Astrocyte of the spinal cord (primary cell): ENCODE measurements around the gene LLGL1.
A peak's percentile ranks its signal among the peaks of the same experiment; 100 is the strongest.

Experiments used
- DNase-seq: peaks from one replicate; pipeline ENCODE4 v3.0.0; 2011; ENCODE audit warnings: low read depth, low spot score
- H3K4me3 ChIP-seq: 2 replicates; pipeline ENCODE4 v1.5.1; 2011; ENCODE audit warnings: low read depth, mild to moderate bottlenecking, low read length, moderate library complexity
- CTCF ChIP-seq: IDR thresholded peaks from 2 replicates; pipeline ENCODE4 v1.5.1; 2012; ENCODE audit warnings: low read depth, mild to moderate bottlenecking, low read length, inconsistent platforms
- in situ Hi-C: cut with HindIII; loops from 2 replicates; pipeline ENCODE4 v1.10.0; 2017; ENCODE audit warnings: low sequenced_read_pairs

LLGL1 gene

GRCh38 chr17:18253947-18254821 lies 28.7 kb downstream of the LLGL1 start:
- no peak for DNase-seq
- no peak for TF ChIP-seq CTCF
- in situ Hi-C loops: no loop called here

GRCh38 chr17:18254888-18255649 lies 29.6 kb downstream of the LLGL1 start:
- DNase-seq: no peak
- in situ Hi-C loops: no loop called here
- no peak for TF ChIP-seq CTCF
- H3K4me3 ChIP-seq: no peak overlapping the region

More at GRCh38 chr17:18253947-18254821, 28.7 kb downstream of the LLGL1 start:
- H3K4me3 ChIP-seq: no peak overlapping the region

DNA sequence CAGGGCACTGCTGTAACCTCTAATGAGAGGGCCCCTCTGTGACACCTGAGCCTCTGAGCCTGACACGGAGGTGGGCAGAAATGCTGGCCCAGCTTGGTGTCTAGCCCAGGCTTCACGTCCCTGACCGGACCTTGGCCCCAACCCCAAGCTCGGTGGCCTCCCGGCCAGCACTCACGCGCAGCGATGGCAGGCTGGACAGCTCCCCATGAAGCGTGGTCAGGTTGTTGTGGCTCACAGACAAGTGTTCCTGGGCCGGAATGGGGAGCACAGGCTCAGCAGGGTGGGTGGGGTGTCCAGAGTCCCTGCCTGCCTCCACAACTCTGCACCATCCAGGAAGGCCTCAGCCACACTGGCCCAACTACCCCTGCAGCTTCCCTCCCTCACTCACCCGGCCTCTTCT lies 30.9 kb downstream of the LLGL1 start:
- DNase-seq: no peak
- H3K4me3 ChIP-seq: no peak overlapping the region
- in situ Hi-C loops: no loop called here
- TF ChIP-seq CTCF: no peak

GRCh38 chr17:18256776-18257175 lies 31.3 kb downstream of the LLGL1 start:
- H3K4me3 ChIP-seq: no peak overlapping the region
- no peak for TF ChIP-seq CTCF
- no peak for DNase-seq
- in situ Hi-C loops: no loop called here

DNA sequence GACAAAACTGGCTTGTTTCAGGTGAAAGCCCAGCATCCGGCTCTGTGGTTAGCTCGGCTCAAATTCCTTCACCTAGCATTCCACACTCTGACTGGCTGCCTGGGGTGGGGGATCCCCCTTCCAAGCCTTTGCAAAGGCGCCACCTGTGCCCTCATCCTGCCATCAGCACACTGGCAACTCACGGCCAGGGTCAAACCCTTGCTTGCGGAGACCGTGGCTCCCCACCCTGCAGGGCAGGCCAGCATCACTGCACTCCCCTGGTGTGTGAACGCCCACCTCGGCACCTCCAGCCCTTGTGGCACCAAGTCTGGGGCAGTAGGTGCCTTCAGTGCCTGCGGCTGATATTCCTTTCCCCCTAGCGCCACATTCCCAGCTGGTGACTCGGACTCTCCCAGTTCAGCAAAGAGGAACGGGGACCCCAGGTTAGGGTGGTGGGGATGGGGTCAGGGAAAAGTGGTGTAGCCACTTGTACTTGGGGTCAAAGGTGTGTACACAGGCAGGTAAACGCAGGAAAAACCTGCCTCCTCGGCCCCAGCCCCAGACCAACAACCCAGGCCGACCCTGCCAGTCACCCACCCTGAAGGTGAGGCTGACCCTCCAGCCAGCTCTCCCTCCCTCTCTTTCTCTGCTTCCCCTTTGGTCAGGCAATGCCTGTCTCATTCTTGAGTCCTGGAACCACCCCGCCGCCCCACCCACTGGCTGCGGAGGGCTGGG lies 32.0 kb downstream of the LLGL1 start:
- TF ChIP-seq CTCF: no peak
- no peak for DNase-seq
- in situ Hi-C loops: no loop called here
- peak overlapping the region; percentile 79 for H3K4me3 ChIP-seq

DNA sequence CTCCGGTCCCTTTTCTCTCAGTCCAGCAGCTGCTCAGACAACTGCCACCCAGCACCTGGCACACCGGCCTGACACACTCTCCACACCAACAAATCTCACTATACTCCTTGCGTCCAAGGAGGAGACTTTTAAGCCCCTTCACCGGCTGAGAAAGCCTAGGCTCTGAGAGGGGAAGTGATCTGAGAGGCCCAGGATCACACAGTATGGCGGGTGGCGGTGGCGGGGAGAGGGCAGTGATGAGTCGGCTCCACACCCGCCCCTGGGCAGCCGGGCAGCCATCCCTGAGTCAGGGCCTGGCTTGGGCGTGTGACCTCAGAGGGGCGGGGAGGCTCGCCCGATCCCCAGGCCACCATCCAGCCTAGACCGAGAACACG lies 32.5 kb downstream of the LLGL1 start:
- peak; percentile 66 for DNase-seq
- TF ChIP-seq CTCF: no peak
- in situ Hi-C loops: no loop called here
- H3K4me3 ChIP-seq: peak overlapping the region; percentile 79
